Pancreas (tissue), 10 donors: ENCODE results near the gene SMAD4. TPM values are rescaled to one million over a fixed set of nuclear protein-coding genes. Genes with fewer than 3 reads are reported as not detected.

ENCODE experiments used
- ATAC-seq, 4 donors: fragments of 200-7000 bp; cut with Tn5 transposase; one replicate each; pipeline versions ENCODE4 v1.8.0 to v1.9.1; 2020; ENCODE audit warnings: mild to moderate bottlenecking in 4 of 4, moderate library complexity in 4 of 4
- DNase-seq, 6 donors: peaks; one replicate each; pipeline ENCODE4 v3.0.0-alpha.2; 2020
- FAIRE-seq: peaks from 2 replicates; lab custom pipeline; 2012; peaks lifted over from hg19 to GRCh38; lab: Jason Lieb, UNC
- H3K27ac ChIP-seq, 4 donors: fragments of 200-600 bp; sonication (generic); 1 replicate in 3 of 4; 2 replicates in 1 of 4; pipeline versions ENCODE4 v1.5.0 to v1.8.0; 2020
- H3K27me3 ChIP-seq, 4 donors: fragments of 200-600 bp; one replicate each; pipeline ENCODE4 v1.8.0; 2021
- H3K36me3 ChIP-seq, 3 donors: fragments of 200-600 bp; sonication (generic) in 1 of 3; one replicate each; pipeline versions ENCODE4 v1.5.0 to v1.8.0; 2020 to 2021
- H3K4me1 ChIP-seq, 3 donors: fragments of 200-600 bp; one replicate each; pipeline ENCODE4 v1.8.0; 2021
- H3K4me3 ChIP-seq, 4 donors: fragments of 200-600 bp; sonication (generic) in 2 of 4; one replicate each; pipeline versions ENCODE4 v1.5.0 to v1.8.0; 2020 to 2021
- H3K9me3 ChIP-seq, 4 donors: fragments of 200-600 bp; one replicate each; pipeline ENCODE4 v1.8.0; 2021
- CTCF ChIP-seq, 4 donors: fragments of 200-600 bp; sonication (generic) in 3 of 4; IDR thresholded peaks; one replicate each; pipeline versions ENCODE4 v1.5.0 to v1.8.0; 2021; ENCODE audit warnings: antibody characterized with exemption in 4 of 4
- WGBS, 2 donors: extraction: QIAGEN DNeasy Blood & Tissue Kit; methylation state at CpG; one replicate each; pipeline ENCODE4 v1.1.7; 2013; 5-methylcytosine and 5-hydroxymethylcytosine counted together
- intact Hi-C, 3 donors: fragments of 100-400 bp; cut with DNase I; formaldehyde crosslinking; loops; one replicate each; pipeline versions ENCODE4 v1.11.1 to v1.14.2; 2022
- polyA plus RNA-seq, 2 donors: library from polyadenylated mRNA; stranded (reverse); fragments of 200-250 nt; gene quantifications; one replicate each; pipeline ENCODE4 v1.2.3, GENCODE V29; 2013
- total RNA-seq, 6 donors: library from RNA; stranded (reverse); fragmentation: NEBNext Ultra II Directional in 4 of 6; extraction: Animal tissue kit (Norgen Biotek cat#: 25700) in 4 of 6; gene quantifications; one replicate each; pipeline versions ENCODE4 v1.2.1 to v1.2.4, GENCODE V29; 2021 to 2023
- donor health status: healthy with polysubstance abuse.
- donor health status: DM: no; HTN: no; CAD: no; lungs with moderate emphysema.
- donor health status: DM: no; HTN: no; CAD: no.
- donor health status: control.
- donor health status: control.
- donor health status: Bipolar disorder and iron deficiency.
- donor health status: DM: yes; HTN: yes; CAD: no.
- donor health status: DM: no; HTN: no; CAD: no.
- donor health status: DM: no; HTN: no; CAD: no.
- donor health status: DM: yes; HTN: yes; CAD: no.

The SMAD4 gene
- total and polyA plus RNA-seq, 8 donors = 8.6 to 77.6 (median 44.0) TPM

- H3K4me3 ChIP-seq = no peak overlapping the region
- no peak overlapping the region for H3K27ac ChIP-seq
- no peak for DNase-seq
- intact Hi-C loops = no loop called here
- H3K36me3 ChIP-seq = peaks cover 5 to 57% (median 5%) of the 10 kb centered on the region in 3 donors
- no peaks in the 10 kb centered on the region for H3K4me1 ChIP-seq
- H3K27me3 ChIP-seq = no peaks in the 10 kb centered on the region
- ATAC-seq = no peak
- H3K9me3 ChIP-seq = no peaks in the 10 kb centered on the region
- no peak for FAIRE-seq
- no peak for TF ChIP-seq CTCF (IDR thresholded peaks at IDR 0.05)
- WGBS, 2 donors = 76 to 80% methylated on average over 2 of the region's 2 CpGs
These were observed 47.2 kb downstream of the SMAD4 start for GRCh38 chr18:51077217-51077616.

- Histone ChIP-seq H3K36me3 (peaks cover 5 to 57% (median 5%) of the 10 kb centered on the region in 3 donors), H3K4me1 (peaks cover 0 to 5% (median 0%) of the 10 kb centered on the region in 3 donors), H3K9me3 (no peaks in the 10 kb centered on the region), H3K4me3 (no peak overlapping the region), H3K27ac (no peak overlapping the region), H3K27me3 (no peaks in the 10 kb centered on the region)
- intact Hi-C loops = no loop called here
- ATAC-seq (no peak), FAIRE-seq (no peak), DNase-seq (no peak)
- TF ChIP-seq CTCF (IDR thresholded peaks at IDR 0.05) = no peak
- 94 to 96% methylated on average over 5 of the region's 5 CpGs for WGBS, 2 donors
These were observed 48.0 kb downstream of the SMAD4 start for GRCh38 chr18:51078026-51078425.

- intact Hi-C loops = no loop called here
- H3K27ac ChIP-seq = peak overlapping the region in 2 of 4 donors; percentile 24 to 59
- peaks cover 0 to 8% (median 0%) of the 10 kb centered on the region in 3 donors for H3K4me1 ChIP-seq
- peak in 2 of 4 donors; percentile 77 to 78 for ATAC-seq
- H3K36me3 ChIP-seq = peaks cover 5 to 43% (median 5%) of the 10 kb centered on the region in 3 donors
- H3K4me3 ChIP-seq = no peak overlapping the region
- no peak for TF ChIP-seq CTCF (IDR thresholded peaks at IDR 0.05)
- no peak for DNase-seq
- WGBS, 2 donors = 43 to 45% methylated on average over 2 of the region's 2 CpGs
- H3K9me3 ChIP-seq = peaks cover 0 to 3% (median 0%) of the 10 kb centered on the region in 4 donors
- no peaks in the 10 kb centered on the region for H3K27me3 ChIP-seq
- no peak for FAIRE-seq
These were observed 52.7 kb downstream of the SMAD4 start for GRCh38 chr18:51082571-51083267.

GRCh38 chr18:51083398-51083797 is 53.4 kb downstream of the SMAD4 start:
- peaks cover 0 to 3% (median 0%) of the 10 kb centered on the region in 4 donors for H3K9me3 ChIP-seq
- no peak overlapping the region for H3K4me3 ChIP-seq
- no peak for FAIRE-seq
- H3K4me1 ChIP-seq = peaks cover 0 to 8% (median 0%) of the 10 kb centered on the region in 3 donors
- no peak for DNase-seq
- intact Hi-C loops = no loop called here
- H3K36me3 ChIP-seq = peaks cover under 1 to 37% (median 2%) of the 10 kb centered on the region in 3 donors
- 48 to 97% methylated on average over 1 of the region's 1 CpG for WGBS, 2 donors
- peak overlapping the region in 1 of 4 donors; percentile 59 for H3K27ac ChIP-seq
- H3K27me3 ChIP-seq = no peaks in the 10 kb centered on the region
- TF ChIP-seq CTCF (IDR thresholded peaks at IDR 0.05) = no peak
- ATAC-seq = no peak

- Histone ChIP-seq H3K27ac (no peak overlapping the region), H3K36me3 (peaks cover 0 to 3% (median 0%) of the 10 kb centered on the region in 3 donors), H3K4me3 (no peak overlapping the region), H3K9me3 (peaks cover 0 to 3% (median 0%) of the 10 kb centered on the region in 4 donors), H3K4me1 (no peaks in the 10 kb centered on the region), H3K27me3 (no peaks in the 10 kb centered on the region)
- intact Hi-C loops = no loop called here
- DNase-seq (no peak), FAIRE-seq (no peak), ATAC-seq (no peak)
- 97% methylated on average over 1 of the region's 1 CpG for WGBS, 2 donors
- TF ChIP-seq CTCF (IDR thresholded peaks at IDR 0.05) = no peak
These were observed 58.4 kb downstream of the SMAD4 start for GRCh38 chr18:51088410-51088809.
